Muscle of leg (tissue), 11 donors: Measurements from ENCODE around the gene ANKRD18B. TPM values are rescaled to one million over a fixed set of nuclear protein-coding genes. Genes with fewer than 3 reads are reported as not detected.
"Not testable (repeated sequence)": the region's sequence is repeated elsewhere in the genome, so short reads cannot be mapped to it uniquely, and the experiment has no call there.

ENCODE experiments used
- DNase-seq: peaks from one replicate; pipeline ENCODE4 v3.0.0; 2013
- H3K27ac ChIP-seq: one replicate; pipeline ENCODE4 v1.5.1; 2013; ENCODE audit warnings: mild to moderate bottlenecking, low read length, control low read depth
- H3K27me3 ChIP-seq: one replicate; pipeline ENCODE4 v1.6.1; 2013; ENCODE audit warnings: low read length; ENCODE audit not compliant: control insufficient read depth, insufficient read depth
- H3K36me3 ChIP-seq: one replicate; pipeline ENCODE4 v1.6.1; 2013; ENCODE audit warnings: low read length; ENCODE audit not compliant: control insufficient read depth, insufficient read depth
- H3K4me1 ChIP-seq: one replicate; pipeline ENCODE4 v1.6.1; 2013; ENCODE audit warnings: low read length; ENCODE audit not compliant: control insufficient read depth, insufficient read depth
- H3K4me3 ChIP-seq: one replicate; pipeline ENCODE4 v1.5.1; 2013; ENCODE audit warnings: low read length, control low read depth
- H3K9me3 ChIP-seq: replicated peaks from 2 replicates; pipeline ENCODE4 v1.6.1; 2013; ENCODE audit warnings: low read depth, low read length; ENCODE audit not compliant: control insufficient read depth
- WGBS: methylation state at CpG from one replicate; pipeline ENCODE4 v1.1.5; 2013; ENCODE audit warnings: missing lambda C conversion rate; ENCODE audit not compliant: insufficient coverage; 5-methylcytosine and 5-hydroxymethylcytosine counted together
- polyA plus RNA-seq, 8 donors: library from polyadenylated mRNA; unstranded; fragments of 120-200 nt; gene quantifications; one replicate each; pipeline versions ENCODE4 v1.2.1 to v1.2.3, GENCODE V29; 2013; ENCODE audit warnings: inconsistent platforms in 1 of 8, low replicate concordance in 1 of 8; ENCODE audit not compliant: insufficient read length in 8 of 8, insufficient read depth in 1 of 8
- total RNA-seq: library from RNA; stranded (reverse); fragments of 120-200 nt; gene quantifications from one replicate; pipeline ENCODE4 v1.2.4, GENCODE V29; 2013

ANKRD18B gene
- total and polyA plus RNA-seq, 9 donors = 0.12 to 2.7 (median 0.31) TPM; not detected in 1

DNA sequence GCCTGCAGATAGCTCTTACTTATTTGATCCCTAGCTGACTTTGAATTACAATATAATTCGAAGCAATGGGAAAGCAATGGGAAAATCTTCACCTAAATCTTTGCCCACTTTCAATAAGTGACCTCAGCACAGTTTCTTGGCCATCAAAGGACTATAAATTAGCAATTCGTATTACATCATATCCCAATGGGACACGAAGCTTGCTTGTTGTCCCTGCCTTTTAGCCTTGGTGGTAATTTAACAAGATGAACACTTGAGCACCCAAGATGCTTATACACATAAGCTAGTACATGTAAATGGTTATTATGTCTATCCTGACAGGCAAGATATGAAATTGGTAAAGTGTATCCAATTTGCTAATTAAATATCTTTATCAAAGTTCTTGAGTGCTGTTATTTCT lies 9.9 kb downstream of the ANKRD18B start:
- WGBS = 100% methylated on average over 1 of the region's 3 CpGs
- not testable (repeated sequence) for H3K4me1 ChIP-seq, H3K9me3 ChIP-seq, H3K27me3 ChIP-seq, H3K27ac ChIP-seq, H3K36me3 ChIP-seq, DNase-seq, H3K4me3 ChIP-seq

- DNase-seq = no peak
- Histone ChIP-seq H3K4me1 (no peaks in the 10 kb centered on the region), H3K27me3 (no peaks in the 10 kb centered on the region), H3K36me3 (no peaks in the 10 kb centered on the region), H3K4me3 (no peak overlapping the region), H3K9me3 (no peaks in the 10 kb centered on the region), H3K27ac (no peak overlapping the region)
- no CpG with 5 or more reads among the region's 2 CpGs for WGBS
Measured at GRCh38 chr9:33535541-33535940, 11.5 kb downstream of the ANKRD18B start.

DNA sequence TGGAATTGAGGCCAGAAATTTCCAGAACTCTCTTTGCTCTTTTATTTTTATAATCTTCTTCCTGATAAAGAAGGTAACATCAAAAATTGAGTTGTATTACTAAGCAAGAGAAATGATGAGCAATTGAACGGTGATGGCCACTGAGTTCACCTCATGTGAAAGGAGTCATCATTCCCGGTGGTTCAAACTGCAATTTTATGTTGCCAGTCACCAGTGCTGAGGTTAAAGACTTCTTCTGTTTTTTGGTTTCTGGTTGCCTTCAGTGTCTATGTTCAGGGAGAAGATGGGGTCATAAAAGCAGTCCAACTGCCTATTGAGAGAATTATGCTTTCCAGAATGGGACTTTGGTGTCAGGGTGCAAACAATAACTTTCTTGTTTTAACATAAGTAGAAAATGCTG lies 19.4 kb downstream of the ANKRD18B start:
- H3K27me3 ChIP-seq, H3K36me3 ChIP-seq, H3K4me1 ChIP-seq, H3K9me3 ChIP-seq, H3K27ac ChIP-seq, H3K4me3 ChIP-seq, DNase-seq: not testable (repeated sequence)
- WGBS = no CpG with 5 or more reads among the region's 2 CpGs

GRCh38 chr9:33545715-33546114 lies 21.7 kb downstream of the ANKRD18B start:
- H3K9me3 ChIP-seq = not testable (repeated sequence)
- WGBS = no CpG with 5 or more reads among the region's 2 CpGs

GRCh38 chr9:33548816-33549215 lies 24.8 kb downstream of the ANKRD18B start:
- not testable (repeated sequence) for H3K27ac ChIP-seq, H3K4me3 ChIP-seq, H3K4me1 ChIP-seq, DNase-seq, H3K27me3 ChIP-seq, H3K9me3 ChIP-seq, H3K36me3 ChIP-seq
- whole genome bisulfite sequencing = no CpG with 5 or more reads among the region's 4 CpGs

More at GRCh38 chr9:33545715-33546114, 21.7 kb downstream of the ANKRD18B start:
- H3K27ac ChIP-seq, DNase-seq, H3K4me3 ChIP-seq, H3K27me3 ChIP-seq, H3K4me1 ChIP-seq, H3K36me3 ChIP-seq: not testable (repeated sequence)

DNA sequence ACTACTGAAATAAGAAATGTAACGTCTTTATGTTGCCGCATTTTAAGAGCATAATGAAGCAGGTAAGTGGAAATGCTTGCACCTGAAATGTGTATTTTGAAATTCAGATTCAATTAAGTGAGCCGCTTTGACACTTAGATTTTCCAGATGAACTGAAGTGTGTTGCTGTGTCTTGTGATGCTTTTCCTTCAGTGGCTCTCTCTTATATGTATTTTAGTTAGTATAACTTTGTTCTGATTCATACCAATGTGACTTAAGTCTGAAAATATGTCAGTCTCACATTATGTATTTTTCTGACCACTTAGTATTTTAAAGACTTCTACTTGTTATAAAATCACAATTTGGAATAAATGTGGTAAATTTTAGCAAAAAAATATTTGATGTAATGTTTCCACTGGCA lies 25.4 kb downstream of the ANKRD18B start:
- no CpG with 5 or more reads among the region's 3 CpGs for WGBS
- not testable (repeated sequence) for H3K4me1 ChIP-seq, H3K27ac ChIP-seq, DNase-seq, H3K27me3 ChIP-seq, H3K4me3 ChIP-seq, H3K9me3 ChIP-seq, H3K36me3 ChIP-seq

- H3K4me3 ChIP-seq, H3K27me3 ChIP-seq, H3K36me3 ChIP-seq, H3K27ac ChIP-seq, DNase-seq, H3K9me3 ChIP-seq, H3K4me1 ChIP-seq: not testable (repeated sequence)
Measured at GRCh38 chr9:33551183-33551582, 27.1 kb downstream of the ANKRD18B start.

GRCh38 chr9:33552315-33552725 lies 28.3 kb downstream of the ANKRD18B start:
- not testable (repeated sequence) for H3K27me3 ChIP-seq

GRCh38 chr9:33560217-33560616 lies 36.2 kb downstream of the ANKRD18B start:
- not testable (repeated sequence) for DNase-seq, H3K4me1 ChIP-seq, H3K36me3 ChIP-seq, H3K4me3 ChIP-seq, H3K27ac ChIP-seq, H3K27me3 ChIP-seq, H3K9me3 ChIP-seq
- no CpG with 5 or more reads among the region's 1 CpG for WGBS

More at GRCh38 chr9:33552315-33552725, 28.3 kb downstream of the ANKRD18B start:
- not testable (repeated sequence) for H3K36me3 ChIP-seq, H3K4me1 ChIP-seq, H3K27ac ChIP-seq, H3K9me3 ChIP-seq, H3K4me3 ChIP-seq
- DNase-seq = peak; percentile 68
- WGBS = no CpG with 5 or more reads among the region's 4 CpGs

GRCh38 chr9:33562196-33562595 lies 38.1 kb downstream of the ANKRD18B start:
- not testable (repeated sequence) for H3K27me3 ChIP-seq, H3K4me3 ChIP-seq, H3K4me1 ChIP-seq, H3K27ac ChIP-seq, H3K9me3 ChIP-seq, H3K36me3 ChIP-seq
- WGBS = no CpG with 5 or more reads among the region's 1 CpG
- DNase-seq = peak; percentile 48

GRCh38 chr9:33567776-33568175 lies 43.7 kb downstream of the ANKRD18B start:
- H3K4me1 ChIP-seq, H3K36me3 ChIP-seq, H3K27ac ChIP-seq, H3K9me3 ChIP-seq, H3K27me3 ChIP-seq, DNase-seq, H3K4me3 ChIP-seq: not testable (repeated sequence)
